Coronary artery (tissue), 2 donors: ENCODE measurements around the gene CAPZB.

Experiments used
- DNase-seq: peaks from one replicate; pipeline ENCODE4 v3.0.0-alpha.2; 2017; ENCODE audit warnings: low spot score
- H3K27ac ChIP-seq, 2 donors: fragments of 200-600 bp; sonication (generic); one replicate each; pipeline ENCODE4 v1.5.1; 2016 to 2019
- H3K4me3 ChIP-seq: fragments of 200-600 bp; sonication (generic); 2 replicates; pipeline ENCODE4 v1.5.1; 2016; ENCODE audit warnings: mild to moderate bottlenecking, moderate library complexity
- CTCF ChIP-seq: fragments of 200-600 bp; sonication (generic); IDR thresholded peaks from one replicate; pipeline ENCODE4 v1.5.1; 2019; ENCODE audit warnings: antibody characterized with exemption

CAPZB gene

GRCh38 chr1:19349999-19350398 lies 135.3 kb downstream of the CAPZB start:
- no peak overlapping the region for H3K4me3 ChIP-seq
- H3K27ac ChIP-seq: no peak overlapping the region
- TF ChIP-seq CTCF: no peak
- no peak for DNase-seq

- no peak for DNase-seq
- H3K4me3 ChIP-seq: no peak overlapping the region
- no peak for TF ChIP-seq CTCF
- no peak overlapping the region for H3K27ac ChIP-seq
These were observed 136.7 kb downstream of the CAPZB start for GRCh38 chr1:19348441-19349198.

GRCh38 chr1:19347533-19348172 lies 137.7 kb downstream of the CAPZB start:
- Histone ChIP-seq H3K27ac (no peak overlapping the region), H3K4me3 (no peak overlapping the region)
- DNase-seq: no peak
- TF ChIP-seq CTCF: no peak

- Histone ChIP-seq H3K4me3 (no peak overlapping the region), H3K27ac (no peak overlapping the region)
- no peak for DNase-seq
- no peak for TF ChIP-seq CTCF
These were observed 139.3 kb downstream of the CAPZB start for GRCh38 chr1:19346026-19346425.

- TF ChIP-seq CTCF: no peak
- no peak overlapping the region for H3K4me3 ChIP-seq
- H3K27ac ChIP-seq: no peak overlapping the region
- DNase-seq: no peak
These were observed 139.9 kb downstream of the CAPZB start for GRCh38 chr1:19345391-19345790.

- Histone ChIP-seq H3K27ac (no peak overlapping the region), H3K4me3 (no peak overlapping the region)
- TF ChIP-seq CTCF: no peak
- DNase-seq: no peak
These were observed 140.5 kb downstream of the CAPZB start for GRCh38 chr1:19344831-19345230.

- DNase-seq: no peak
- Histone ChIP-seq H3K4me3 (no peak overlapping the region), H3K27ac (peak overlapping the region in 1 of 2 donors; percentile 21)
- peak; percentile 81 for TF ChIP-seq CTCF
These were observed 140.9 kb downstream of the CAPZB start for GRCh38 chr1:19344372-19344810.
